ENCODE measurements around the gene TRPM2. TPM values are rescaled to one million over a fixed set of nuclear protein-coding genes. Genes with fewer than 3 reads are reported as not detected.

Gene TRPM2
- total and polyA plus RNA-seq, 7 experiments from 2014 or later = 1.2 to 29.6 (median 2.0) TPM

GRCh38 chr21:44351535-44352252 is 1.7 kb upstream of the TRPM2 start:
- peak overlapping the region in 5 of 10 donors; percentile 37 to 86 (median 83) for H3K4me3 Mint-ChIP-seq
- H3K9me3 Mint-ChIP-seq = peaks cover 0 to 2% (median 0%) of the 10 kb centered on the region in 11 donors
- peaks cover 0 to 31% (median 0%) of the 10 kb centered on the region in 5 donors for H3K27me3 Mint-ChIP-seq
- intact Hi-C loops (cut with micrococcal nuclease) = no loop called here
- Histone ChIP-seq H3K9me3 (ENCODE audit: control insufficient read depth in 2 of 3, low read length in 3 of 3) (no peaks in the 10 kb centered on the region), H3K27me3 (ENCODE audit: control insufficient read depth in 2 of 2, insufficient read depth in 2 of 2, low read length in 2 of 2) (no peaks in the 10 kb centered on the region), H3K27ac (ENCODE audit: low read depth, low read length) (no peak overlapping the region), H3K36me3 (ENCODE audit: control insufficient read depth in 2 of 3, insufficient read depth in 3 of 3, low read length in 3 of 3) (no peaks in the 10 kb centered on the region), H3K4me3 (ENCODE audit: low read length) (no peak overlapping the region), H3K4me1 (ENCODE audit: control insufficient read depth in 2 of 2, insufficient read depth in 2 of 2, low read length in 2 of 2) (peaks cover 16 to 38% of the 10 kb centered on the region in 2 donors)
- H3K27ac Mint-ChIP-seq = peak overlapping the region in 1 of 9 donors; percentile 14
- peaks cover 33 to 59% (median 55%) of the 10 kb centered on the region in 7 donors for H3K4me1 Mint-ChIP-seq
- ChIA-PET POLR2A (no interaction called here), CTCF (no interaction called here)
- DNase-seq (no peak), ATAC-seq (no peak)
- peaks cover 0 to 24% (median 2%) of the 10 kb centered on the region in 5 donors for H3K36me3 Mint-ChIP-seq

- H3K36me3 Mint-ChIP-seq = peaks cover 0 to 29% (median 3%) of the 10 kb centered on the region in 5 donors
- DNase-seq = no peak
- CTCF ChIA-PET = no interaction called here
- intact Hi-C loops (cut with micrococcal nuclease) = no loop called here
- H3K27ac ChIP-seq (ENCODE audit: low read depth, low read length) = no peak overlapping the region
- H3K36me3 ChIP-seq (ENCODE audit: control insufficient read depth in 2 of 3, insufficient read depth in 3 of 3, low read length in 3 of 3) = no peaks in the 10 kb centered on the region
- H3K4me1 Mint-ChIP-seq = peaks cover 33 to 61% (median 54%) of the 10 kb centered on the region in 7 donors
- H3K9me3 Mint-ChIP-seq = peaks cover 0 to 2% (median 0%) of the 10 kb centered on the region in 11 donors
- peak overlapping the region in 1 of 9 donors; percentile 14 for H3K27ac Mint-ChIP-seq
- H3K9me3 ChIP-seq (ENCODE audit: control insufficient read depth in 2 of 3, low read length in 3 of 3) = no peaks in the 10 kb centered on the region
- peak overlapping the region; percentile 45 to 90 (median 84) for H3K4me3 Mint-ChIP-seq
- ATAC-seq = no peak
- POLR2A ChIA-PET = interaction anchor here (1.4 to 3.5 kb wide), 2 partner anchors 13 to 26 kb away, joined by 3 to 37 read pairs; partner anchors contain the start of gene CFAP410
- H3K27me3 Mint-ChIP-seq = peaks cover 0 to 26% (median 0%) of the 10 kb centered on the region in 5 donors
- H3K27me3 ChIP-seq (ENCODE audit: control insufficient read depth in 2 of 2, insufficient read depth in 2 of 2, low read length in 2 of 2) = no peaks in the 10 kb centered on the region
- H3K4me1 ChIP-seq (ENCODE audit: control insufficient read depth in 2 of 2, insufficient read depth in 2 of 2, low read length in 2 of 2) = peaks cover 16 to 38% of the 10 kb centered on the region in 2 donors
- H3K4me3 ChIP-seq (ENCODE audit: low read length) = no peak overlapping the region
Observed at GRCh38 chr21:44352253-44352860, 1.1 kb upstream of the TRPM2 start.

GRCh38 chr21:44354001-44354405 is 582 bp downstream of the TRPM2 start:
- POLR2A ChIA-PET = interaction anchor here (1.0 to 3.5 kb wide), 3 partner anchors 11 to 28 kb away, joined by 3 to 37 read pairs (median 5); partner anchors contain the start of gene CFAP410

GRCh38 chr21:44354775-44355771 is 1.7 kb downstream of the TRPM2 start:
- H3K36me3 ChIP-seq (ENCODE audit: control insufficient read depth in 2 of 3, insufficient read depth in 3 of 3, low read length in 3 of 3) = no peaks in the 10 kb centered on the region
- H3K36me3 Mint-ChIP-seq = peaks cover 0 to 43% (median 3%) of the 10 kb centered on the region in 5 donors
- DNase-seq = peak in 2 of 9 donors; percentile 18 to 40
- intact Hi-C loops (cut with micrococcal nuclease) = no loop called here
- H3K4me3 Mint-ChIP-seq = peak overlapping the region; percentile 73 to 90 (median 84)
- no peak overlapping the region for H3K4me3 ChIP-seq (ENCODE audit: low read length)
- H3K9me3 Mint-ChIP-seq = peaks cover 0 to 2% (median 0%) of the 10 kb centered on the region in 11 donors
- H3K27me3 Mint-ChIP-seq = peaks cover 0 to 9% (median 0%) of the 10 kb centered on the region in 5 donors
- H3K27ac ChIP-seq (ENCODE audit: low read depth, low read length) = no peak overlapping the region
- peaks cover 37 to 62% (median 54%) of the 10 kb centered on the region in 7 donors for H3K4me1 Mint-ChIP-seq
- ChIA-PET CTCF (interaction anchor here (1.5 kb wide), 1 partner anchor 13 kb away, joined by 4 read pairs; no protein-coding TSS in a partner anchor), POLR2A (interaction anchor here (0.6 to 3.5 kb wide), 2 partner anchors 16 to 371 kb away, joined by 3 to 37 read pairs; partner anchors contain the start of gene CFAP410)
- H3K4me1 ChIP-seq (ENCODE audit: control insufficient read depth in 2 of 2, insufficient read depth in 2 of 2, low read length in 2 of 2) = peaks cover 16 to 38% of the 10 kb centered on the region in 2 donors
- no peak for ATAC-seq
- H3K27me3 ChIP-seq (ENCODE audit: control insufficient read depth in 2 of 2, insufficient read depth in 2 of 2, low read length in 2 of 2) = no peaks in the 10 kb centered on the region
- no peaks in the 10 kb centered on the region for H3K9me3 ChIP-seq (ENCODE audit: control insufficient read depth in 2 of 3, low read length in 3 of 3)
- H3K27ac Mint-ChIP-seq = peak overlapping the region; percentile 38 to 89 (median 63)

More at GRCh38 chr21:44354001-44354405, 582 bp downstream of the TRPM2 start:
- peak overlapping the region in 5 of 9 donors; percentile 9 to 72 (median 20) for H3K27ac Mint-ChIP-seq
- Histone ChIP-seq H3K4me1 (ENCODE audit: control insufficient read depth in 2 of 2, insufficient read depth in 2 of 2, low read length in 2 of 2) (peaks cover 16 to 38% of the 10 kb centered on the region in 2 donors), H3K27me3 (ENCODE audit: control insufficient read depth in 2 of 2, insufficient read depth in 2 of 2, low read length in 2 of 2) (no peaks in the 10 kb centered on the region), H3K27ac (ENCODE audit: low read depth, low read length) (no peak overlapping the region), H3K4me3 (ENCODE audit: low read length) (peak overlapping the region; percentile 40), H3K9me3 (ENCODE audit: control insufficient read depth in 2 of 3, low read length in 3 of 3) (no peaks in the 10 kb centered on the region), H3K36me3 (ENCODE audit: control insufficient read depth in 2 of 3, insufficient read depth in 3 of 3, low read length in 3 of 3) (no peaks in the 10 kb centered on the region)
- peak overlapping the region; percentile 45 to 90 (median 84) for H3K4me3 Mint-ChIP-seq
- peaks cover 0 to 14% (median 0%) of the 10 kb centered on the region in 5 donors for H3K27me3 Mint-ChIP-seq
- CTCF ChIA-PET = no interaction called here
- ATAC-seq (peak; percentile 21), DNase-seq (no peak)
- peaks cover 33 to 59% (median 51%) of the 10 kb centered on the region in 7 donors for H3K4me1 Mint-ChIP-seq
- intact Hi-C loops (cut with micrococcal nuclease) = no loop called here
- H3K9me3 Mint-ChIP-seq = peaks cover 0 to 2% (median 0%) of the 10 kb centered on the region in 11 donors
- H3K36me3 Mint-ChIP-seq = peaks cover 0 to 39% (median 3%) of the 10 kb centered on the region in 5 donors

- Histone ChIP-seq H3K4me3 (ENCODE audit: low read length) (no peak overlapping the region), H3K36me3 (ENCODE audit: control insufficient read depth in 2 of 3, insufficient read depth in 3 of 3, low read length in 3 of 3) (no peaks in the 10 kb centered on the region), H3K27ac (ENCODE audit: low read depth, low read length) (no peak overlapping the region), H3K27me3 (ENCODE audit: control insufficient read depth in 2 of 2, insufficient read depth in 2 of 2, low read length in 2 of 2) (no peaks in the 10 kb centered on the region), H3K9me3 (ENCODE audit: control insufficient read depth in 2 of 3, low read length in 3 of 3) (no peaks in the 10 kb centered on the region), H3K4me1 (ENCODE audit: control insufficient read depth in 2 of 2, insufficient read depth in 2 of 2, low read length in 2 of 2) (peaks cover 16 to 38% of the 10 kb centered on the region in 2 donors)
- CTCF ChIA-PET = interaction anchor here (1.5 kb wide), 1 partner anchor 14 kb away, joined by 4 read pairs; no protein-coding TSS in a partner anchor
- Mint-ChIP-seq H3K9me3 (peaks cover 0 to 5% (median 0%) of the 10 kb centered on the region in 11 donors), H3K4me1 (peaks cover 45 to 68% (median 57%) of the 10 kb centered on the region in 7 donors), H3K27me3 (peaks cover 0 to 9% (median 0%) of the 10 kb centered on the region in 5 donors), H3K27ac (peak overlapping the region in 4 of 9 donors; percentile 6 to 81 (median 62)), H3K36me3 (peaks cover 0 to 47% (median 3%) of the 10 kb centered on the region in 5 donors), H3K4me3 (peak overlapping the region in 4 of 10 donors; percentile 39 to 86 (median 61))
- POLR2A ChIA-PET = interaction anchor here (0.8 to 3.5 kb wide), 2 partner anchors 17 to 468 kb away, joined by 7 to 37 read pairs; partner anchors contain the start of gene CFAP410
- intact Hi-C loops (cut with micrococcal nuclease) = no loop called here
- DNase-seq (no peak), ATAC-seq (no peak)
Observed at GRCh38 chr21:44356160-44356559, 2.7 kb downstream of the TRPM2 start.
